OCI-LY3 (cell line): ENCODE data around the gene PDIA5.

Experiments used
- H2AFZ ChIP-seq: fragments of 200-600, 300-600 bp; shearing (Covaris generic); 2 replicates; pipeline ENCODE4 v1.6.0; 2014; ENCODE audit warnings: antibody characterized with exemption, low read depth, low read length
- H3K27ac ChIP-seq: fragments of 200-600, 300-600 bp; sonication (generic); 2 replicates; pipeline ENCODE4 v1.5.1; 2014; ENCODE audit warnings: mild to moderate bottlenecking, low read length, moderate library complexity, mixed read lengths
- H3K27me3 ChIP-seq: fragments of 200-600, 300-600 bp; sonication (generic); 2 replicates; pipeline ENCODE4 v1.6.1; 2014; ENCODE audit warnings: low read depth, low read length, mixed read lengths
- H3K36me3 ChIP-seq: fragments of 200-600, 300-600 bp; sonication (generic); replicated peaks from 2 replicates; pipeline ENCODE3; 2014; ENCODE audit warnings: low read depth, low read length, mixed read lengths
- H3K4me1 ChIP-seq: fragments of 300-600, 200-600 bp; sonication (generic); 2 replicates; pipeline ENCODE4 v1.6.1; 2014; ENCODE audit warnings: low read length, mixed read lengths
- H3K4me2 ChIP-seq: fragments of 200-600, 300-600 bp; sonication (generic); 2 replicates; pipeline ENCODE4 v1.6.1; 2014; ENCODE audit warnings: low read length, mixed read lengths
- H3K4me3 ChIP-seq: fragments of 300-600, 200-600 bp; sonication (generic); 2 replicates; pipeline ENCODE4 v1.5.1; 2014; ENCODE audit warnings: antibody characterized with exemption, mild to moderate bottlenecking, low read length, moderate library complexity
- H3K79me2 ChIP-seq: fragments of 300-600, 200-600 bp; shearing (Covaris generic); 2 replicates; pipeline ENCODE4 v1.6.1; 2014; ENCODE audit warnings: mild to moderate bottlenecking, low read length, mixed read lengths
- H3K9ac ChIP-seq: fragments of 300-600, 200-600 bp; shearing (Covaris generic); 2 replicates; pipeline ENCODE4 v1.6.0; 2014; ENCODE audit warnings: mild to moderate bottlenecking, low read length, moderate library complexity
- H3K9me3 ChIP-seq: fragments of 200-600, 300-600 bp; shearing (Covaris generic); 2 replicates; pipeline ENCODE4 v1.6.1; 2014; ENCODE audit warnings: low read length, mixed read lengths; ENCODE audit not compliant: insufficient read depth
- H4K20me1 ChIP-seq: fragments of 200-600, 300-600 bp; sonication (generic); 2 replicates; pipeline ENCODE4 v1.6.1; 2016; ENCODE audit warnings: low read length, mixed read lengths; ENCODE audit not compliant: insufficient read depth
- CTCF ChIP-seq: fragments of 200-600, 300-600 bp; sonication (generic); IDR thresholded peaks from 2 replicates; pipeline ENCODE4 v1.5.1; 2014; ENCODE audit warnings: antibody characterized with exemption, low read length, low read depth
- EZH2phosphoT487 ChIP-seq: fragments of 200-600 bp; shearing (Covaris generic); IDR thresholded peaks from 2 replicates; pipeline ENCODE4 v1.6.1; 2018; ENCODE audit warnings: antibody characterized with exemption, mixed run types, low read depth

PDIA5 gene

GRCh38 chr3:123066896-123067688 is at the start of gene PDIA5:
Gene PDIA5 (plus strand): TSS chr3:123067025. CDS start chr3:123067165, 140 bp downstream.
- Histone ChIP-seq H3K9me3 (no peaks in the 10 kb centered on the region), H3K4me1 (peaks cover 14% of the 10 kb centered on the region), H3K27ac (peak within 1 kb of the TSS; percentile 14; the same call in 1 of the 2 replicates), H4K20me1 (peaks cover 32% of the 10 kb centered on the region), H3K4me3 (peak within 1 kb of the TSS; percentile 94), H3K36me3 (no peaks in the 10 kb centered on the region), H3K9ac (peak within 1 kb of the TSS; percentile 89), H3K79me2 (peaks cover 50% of the 10 kb centered on the region), H2AFZ (peak within 1 kb of the TSS; percentile 75), H3K4me2 (peak within 1 kb of the TSS; percentile 98), H3K27me3 (0 out of 2 replicates have a peak, but pooled peaks cover 6% of the 10 kb centered on the region)
- TF ChIP-seq EZH2phosphoT487 (no peak), CTCF (no peak)

- Histone ChIP-seq H3K4me3 (no peak overlapping the region), H3K4me2 (no peak overlapping the region), H3K9me3 (no peaks in the 10 kb centered on the region), H3K27me3 (peaks cover 32% of the 10 kb centered on the region), H3K27ac (no peak overlapping the region), H3K4me1 (peaks cover 11% of the 10 kb centered on the region), H4K20me1 (no peaks in the 10 kb centered on the region), H3K79me2 (no peaks in the 10 kb centered on the region), H3K36me3 (no peaks in the 10 kb centered on the region), H2AFZ (no peak overlapping the region), H3K9ac (no peak overlapping the region)
- TF ChIP-seq EZH2phosphoT487: no peak
- no peak for TF ChIP-seq CTCF
These were observed 48.1 kb upstream of the PDIA5 start for GRCh38 chr3:123018683-123019082.

GRCh38 chr3:123019161-123019560 is 47.7 kb upstream of the PDIA5 start:
- no peak overlapping the region for H3K4me3 ChIP-seq
- no peaks in the 10 kb centered on the region for H4K20me1 ChIP-seq
- no peaks in the 10 kb centered on the region for H3K79me2 ChIP-seq
- peaks cover 35% of the 10 kb centered on the region for H3K27me3 ChIP-seq
- no peak overlapping the region for H3K4me2 ChIP-seq
- no peak overlapping the region for H2AFZ ChIP-seq
- no peak overlapping the region for H3K27ac ChIP-seq
- no peaks in the 10 kb centered on the region for H3K9me3 ChIP-seq
- peaks cover 7% of the 10 kb centered on the region for H3K4me1 ChIP-seq
- no peak for TF ChIP-seq EZH2phosphoT487
- TF ChIP-seq CTCF: no peak
- H3K36me3 ChIP-seq: no peaks in the 10 kb centered on the region
- H3K9ac ChIP-seq: no peak overlapping the region

- Histone ChIP-seq H3K27me3 (peaks cover 35% of the 10 kb centered on the region), H3K4me3 (no peak overlapping the region)
These were observed 47.2 kb upstream of the PDIA5 start for GRCh38 chr3:123019591-123019990.

More at GRCh38 chr3:123019591-123019990, 47.2 kb upstream of the PDIA5 start:
- H3K9ac ChIP-seq: no peak overlapping the region
- H3K27ac ChIP-seq: no peak overlapping the region
- no peaks in the 10 kb centered on the region for H4K20me1 ChIP-seq
- no peak overlapping the region for H2AFZ ChIP-seq
- no peak overlapping the region for H3K4me2 ChIP-seq
- H3K4me1 ChIP-seq: peaks cover 3% of the 10 kb centered on the region
- no peak for TF ChIP-seq EZH2phosphoT487
- TF ChIP-seq CTCF: no peak
- H3K36me3 ChIP-seq: no peaks in the 10 kb centered on the region
- H3K79me2 ChIP-seq: no peaks in the 10 kb centered on the region
- no peaks in the 10 kb centered on the region for H3K9me3 ChIP-seq
